Heart right ventricle (tissue), 16 donors: Measurements from ENCODE around the gene OR6S1. TPM values are rescaled to one million over a fixed set of nuclear protein-coding genes. Genes with fewer than 3 reads are reported as not detected.

Source experiments
- ATAC-seq, 8 donors: fragments of 200-7000 bp; cut with Tn5 transposase; one replicate each; pipeline ENCODE4 v1.9.1; 2020; ENCODE audit warnings: mild to moderate bottlenecking in 8 of 8, moderate library complexity in 8 of 8, moderate number of reproducible peaks in 1 of 8
- DNase-seq, 2 donors: peaks; one replicate each; pipeline ENCODE4 v3.0.0-alpha.2; 2020
- H3K27ac ChIP-seq, 10 donors: fragments of 200-600 bp; sonication (generic) in 2 of 10; one replicate each; pipeline versions ENCODE4 v1.5.0 to v1.8.0; 2020 to 2022; ENCODE audit warnings: mild to moderate bottlenecking in 3 of 10
- H3K27me3 ChIP-seq, 7 donors: fragments of 200-600 bp; one replicate each; pipeline ENCODE4 v1.8.0; 2021 to 2022; ENCODE audit warnings: mild to moderate bottlenecking in 2 of 7
- H3K36me3 ChIP-seq, 9 donors: fragments of 200-600 bp; sonication (generic) in 1 of 9; one replicate each; pipeline versions ENCODE4 v1.5.0 to v1.8.0; 2020 to 2022; ENCODE audit warnings: mild to moderate bottlenecking in 2 of 9
- H3K4me1 ChIP-seq, 9 donors: fragments of 200-600 bp; sonication (generic) in 1 of 9; one replicate each; pipeline versions ENCODE4 v1.5.0 to v1.8.0; 2020 to 2022; ENCODE audit warnings: mild to moderate bottlenecking in 4 of 9
- H3K4me3 ChIP-seq, 10 donors: fragments of 200-600 bp; sonication (generic) in 2 of 10; one replicate each; pipeline versions ENCODE4 v1.5.0 to v1.8.0; 2020 to 2022; ENCODE audit warnings: mild to moderate bottlenecking in 7 of 10, moderate library complexity in 2 of 10
- H3K9me3 ChIP-seq, 11 donors: fragments of 200-600 bp in 10 of 11; sonication (generic) in 2 of 11; one replicate each; pipeline versions ENCODE4 v1.5.0 to v1.8.0; 2013 to 2022; ENCODE audit warnings: mild to moderate bottlenecking in 2 of 11, control low read depth in 1 of 11, moderate library complexity in 1 of 11
- WGBS, 2 donors: extraction: QIAGEN DNeasy Blood & Tissue Kit; methylation state at CpG; one replicate each; pipeline ENCODE4 v1.1.7; 2013; ENCODE audit warnings: inconsistent platforms in 1 of 2; 5-methylcytosine and 5-hydroxymethylcytosine counted together
- intact Hi-C, 10 donors: fragments of 100-400 bp; cut with DNase I; formaldehyde crosslinking; loops; one replicate each; pipeline versions ENCODE4 v1.11.1 to v1.14.2; 2022
- polyA plus RNA-seq, 2 donors: library from polyadenylated mRNA; stranded (reverse); fragments of 200-250 nt; gene quantifications; one replicate each; pipeline ENCODE4 v1.2.3, GENCODE V29; 2013
- total RNA-seq, 10 donors: library from RNA; stranded (reverse); fragmentation: NEBNext Ultra II Directional in 3 of 10; extraction: Animal tissue kit (Norgen Biotek cat#: 25700) in 3 of 10; gene quantifications; one replicate each; pipeline versions ENCODE4 v1.2.1 to v1.2.4, GENCODE V29; 2021 to 2023
- TF ChIP-seq, protein P1 (sequence below), 9 donors: fragments of 200-600 bp; sonication (generic) in 2 of 9; IDR thresholded peaks; one replicate each; pipeline versions ENCODE4 v1.5.0 to v1.8.0; 2021 to 2022; ENCODE audit warnings: antibody characterized with exemption in 9 of 9, mild to moderate bottlenecking in 5 of 9, moderate library complexity in 1 of 9
- donor health status: Arrhythmogenic right ventricular cardiomyopathy.
- donor health status: ischemic (EF 13 %, LVEDD 7.1; RV severe dilation, severe dysfunction).
- donor health status: healthy with polysubstance abuse.
- donor health status: DM: no; HTN: yes; CAD: no.
- donor health status: DM: no; HTN: no; CAD: no.
- donor health status: ischemic (EF 25% LVEDD 6.9; RV normal size, moderate dysfunction).
- donor health status: ischemic (EF 25% LVEDD 5.7; RV mildly dilated, moderate dysfunction).
- donor health status: healthy.
- donor health status: DM: yes; HTN: yes; CAD: no.
- donor health status: Ischemic cardiomyopathy.
- donor health status: ischemic (EF 35%, LVEDD 5.7; RV mildly dilated, moderate dysfunction).
- donor health status: nonischemic (EF 11% LVEDD 7.7; RV severe dilation, severe dysfunction).
- donor health status: DM: yes; HTN: yes; CAD: no.
- donor health status: PGD.
- donor health status: ischemic (EF 29% LVEDD 5.4; RV normal size, mild dysfunction).
- donor health status: nonischemic (EF 23%, LVEDD 6.1; RV moderate dilation, normal function).

Gene OR6S1
- total and polyA plus RNA-seq, 12 donors: not detected

DNA sequence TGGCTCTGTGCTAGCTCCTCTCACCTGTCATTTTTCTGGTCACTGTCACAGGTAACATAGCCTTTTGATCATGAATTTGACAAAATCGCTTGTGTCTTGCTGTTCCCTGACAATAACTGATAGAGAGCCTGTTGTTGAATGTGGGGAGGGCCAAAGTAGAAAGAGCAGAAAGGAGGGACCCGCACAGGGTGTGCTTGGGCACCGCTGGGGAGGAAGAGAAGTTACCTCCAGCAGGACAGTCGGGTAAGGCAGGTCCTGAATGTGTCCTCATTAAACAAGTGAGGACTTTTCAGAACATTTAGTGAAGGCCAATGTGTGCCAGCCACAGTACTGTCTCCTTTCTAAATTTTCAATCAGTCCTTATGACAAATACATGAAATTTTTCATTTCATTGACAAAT, 50.3 kb downstream of the OR6S1 start, which contains the start of gene RNASE12:
TSS of gene RNASE12 (minus strand) at position 142 of the 400 bp plus-strand sequence. CDS start 653 bp downstream, outside the sequence.
- TF ChIP-seq, protein P1, sequence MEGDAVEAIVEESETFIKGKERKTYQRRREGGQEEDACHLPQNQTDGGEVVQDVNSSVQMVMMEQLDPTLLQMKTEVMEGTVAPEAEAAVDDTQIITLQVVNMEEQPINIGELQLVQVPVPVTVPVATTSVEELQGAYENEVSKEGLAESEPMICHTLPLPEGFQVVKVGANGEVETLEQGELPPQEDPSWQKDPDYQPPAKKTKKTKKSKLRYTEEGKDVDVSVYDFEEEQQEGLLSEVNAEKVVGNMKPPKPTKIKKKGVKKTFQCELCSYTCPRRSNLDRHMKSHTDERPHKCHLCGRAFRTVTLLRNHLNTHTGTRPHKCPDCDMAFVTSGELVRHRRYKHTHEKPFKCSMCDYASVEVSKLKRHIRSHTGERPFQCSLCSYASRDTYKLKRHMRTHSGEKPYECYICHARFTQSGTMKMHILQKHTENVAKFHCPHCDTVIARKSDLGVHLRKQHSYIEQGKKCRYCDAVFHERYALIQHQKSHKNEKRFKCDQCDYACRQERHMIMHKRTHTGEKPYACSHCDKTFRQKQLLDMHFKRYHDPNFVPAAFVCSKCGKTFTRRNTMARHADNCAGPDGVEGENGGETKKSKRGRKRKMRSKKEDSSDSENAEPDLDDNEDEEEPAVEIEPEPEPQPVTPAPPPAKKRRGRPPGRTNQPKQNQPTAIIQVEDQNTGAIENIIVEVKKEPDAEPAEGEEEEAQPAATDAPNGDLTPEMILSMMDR (IDR thresholded peaks at IDR 0.05): no peak
- no peak for DNase-seq

More for the DNA sequence above, 50.3 kb downstream of the OR6S1 start, which contains the start of gene RNASE12:
- no peaks in the 10 kb centered on the region for H3K9me3 ChIP-seq
- no peak within 1 kb of the TSS for H3K4me3 ChIP-seq
- WGBS, 2 donors: 83 to 85% methylated on average over 4 of the region's 4 CpGs
- no peak within 1 kb of the TSS for H3K27ac ChIP-seq
- peaks cover 0 to 15% (median 4%) of the 10 kb centered on the region in 7 donors for H3K27me3 ChIP-seq
- H3K36me3 ChIP-seq: no peaks in the 10 kb centered on the region
- H3K4me1 ChIP-seq: no peaks in the 10 kb centered on the region
- no peak for ATAC-seq
- intact Hi-C loops: no loop called here

Other genes starting within 250 kb of the OR6S1 start
- gene TEP1, start 228.2 kb downstream of the OR6S1 start, total RNA-seq: 10 to 100 TPM in 4 of 10 donors, 1 to 10 TPM in 6; 6.9 to 17.8 (median 8.6) TPM
- 10 to 100 TPM in 1 of 2 donors, 1 to 10 TPM in 1; 5.6 to 16.0 TPM for gene TEP1, start 228.2 kb downstream of the OR6S1 start, polyA plus RNA-seq
- 1 to 10 TPM in 2 of 10 donors, under 1 TPM in 8; 0.15 to 1.4 (median 0.40) TPM for gene KLHL33, start 205.5 kb downstream of the OR6S1 start, total RNA-seq
- gene KLHL33, start 205.5 kb downstream of the OR6S1 start, polyA plus RNA-seq: 1 to 10 TPM in 1 of 2 donors, under 1 TPM in 1; 0.13 to 1.2 TPM
- gene OSGEP, start 186.9 kb downstream of the OR6S1 start, total RNA-seq: 10 to 100 TPM; 17.6 to 25.3 (median 21.8) TPM
- 10 to 100 TPM; 32.3 to 37.6 TPM for gene OSGEP, start 186.9 kb downstream of the OR6S1 start, polyA plus RNA-seq
- 100 to 1,000 TPM in 1 of 10 donors, 10 to 100 TPM in 9; 57.1 to 103 (median 70.6) TPM for gene APEX1, start 186.5 kb downstream of the OR6S1 start, total RNA-seq
- gene APEX1, start 186.5 kb downstream of the OR6S1 start, polyA plus RNA-seq: 10 to 100 TPM; 58.5 to 91.7 TPM
- 10 to 100 TPM; 15.5 to 25.3 (median 18.7) TPM for gene PIP4P1, start 180.3 kb downstream of the OR6S1 start, total RNA-seq
- gene PIP4P1, start 180.3 kb downstream of the OR6S1 start, polyA plus RNA-seq: 10 to 100 TPM; 18.7 to 31.9 TPM
- gene PNP, start 172.3 kb downstream of the OR6S1 start, total RNA-seq: 10 to 100 TPM in 4 of 10 donors, 1 to 10 TPM in 6; 5.0 to 33.7 (median 7.8) TPM
- gene PNP, start 172.3 kb downstream of the OR6S1 start, polyA plus RNA-seq: 10 to 100 TPM in 1 of 2 donors, 1 to 10 TPM in 1; 8.6 to 30.2 TPM
- under 1 TPM in 8 of 10 donors, not detected in 2; 0.24 to 0.56 (median 0.32) TPM for gene RNASE10, start 136.2 kb downstream of the OR6S1 start, total RNA-seq
- gene RNASE10, start 136.2 kb downstream of the OR6S1 start, polyA plus RNA-seq: under 1 TPM in 1 of 2 donors, not detected in 1; 0.07 TPM
- gene RNASE9, start 80.6 kb downstream of the OR6S1 start, total RNA-seq: not detected
- not detected for gene RNASE9, start 80.6 kb downstream of the OR6S1 start, polyA plus RNA-seq
- gene RNASE11, start 53.7 kb downstream of the OR6S1 start, total RNA-seq: not detected
- not detected for gene RNASE11, start 53.7 kb downstream of the OR6S1 start, polyA plus RNA-seq
- gene RNASE12, start 50.3 kb downstream of the OR6S1 start, total RNA-seq: not detected
- gene RNASE12, start 50.3 kb downstream of the OR6S1 start, polyA plus RNA-seq: not detected
- 10 to 100 TPM in 2 of 10 donors, 1 to 10 TPM in 8; 2.3 to 13.6 (median 4.4) TPM for gene RNASE4, start 42.9 kb upstream of the OR6S1 start, total RNA-seq
- 10 to 100 TPM; 11.2 to 16.2 TPM for gene RNASE4, start 42.9 kb upstream of the OR6S1 start, polyA plus RNA-seq
- gene ANG, start 47.1 kb upstream of the OR6S1 start, total RNA-seq: 1 to 10 TPM in 9 of 10 donors, under 1 TPM in 1; 0.79 to 4.1 (median 2.2) TPM
- 1 to 10 TPM; 5.4 to 7.0 TPM for gene ANG, start 47.1 kb upstream of the OR6S1 start, polyA plus RNA-seq
- gene EDDM3A, start 104.2 kb upstream of the OR6S1 start, total RNA-seq: not detected
- gene EDDM3A, start 104.2 kb upstream of the OR6S1 start, polyA plus RNA-seq: not detected
- not detected for gene EDDM3B, start 126.7 kb upstream of the OR6S1 start, total RNA-seq
- gene EDDM3B, start 126.7 kb upstream of the OR6S1 start, polyA plus RNA-seq: not detected
- 10 to 100 TPM in 2 of 10 donors, 1 to 10 TPM in 8; 1.3 to 18.2 (median 2.4) TPM for gene RNASE6, start 139.6 kb upstream of the OR6S1 start, total RNA-seq
- gene RNASE6, start 139.6 kb upstream of the OR6S1 start, polyA plus RNA-seq: 1 to 10 TPM; 2.0 to 6.8 TPM
- 100 to 1,000 TPM in 9 of 10 donors, 10 to 100 TPM in 1; 92.1 to 490 (median 166) TPM for gene RNASE1, start 161.2 kb upstream of the OR6S1 start, total RNA-seq
- 100 to 1,000 TPM; 342 to 373 TPM for gene RNASE1, start 161.2 kb upstream of the OR6S1 start, polyA plus RNA-seq
- gene RNASE3, start 249.7 kb upstream of the OR6S1 start, total RNA-seq: not detected
- gene RNASE3, start 249.7 kb upstream of the OR6S1 start, polyA plus RNA-seq: under 1 TPM in 1 of 2 donors, not detected in 1; 0.06 TPM